GM11168 (cell line): Measurements from ENCODE around the gene ANKRD13D.

Experiments
- in situ Hi-C: fragments of 300-500 bp; cut with MboI; formaldehyde crosslinking; loops from one replicate; pipeline ENCODE4 v1.12.0; 2022; ENCODE audit warnings: low sequenced_read_pairs; ENCODE audit not compliant: unreplicated experiment

The ANKRD13D gene

DNA sequence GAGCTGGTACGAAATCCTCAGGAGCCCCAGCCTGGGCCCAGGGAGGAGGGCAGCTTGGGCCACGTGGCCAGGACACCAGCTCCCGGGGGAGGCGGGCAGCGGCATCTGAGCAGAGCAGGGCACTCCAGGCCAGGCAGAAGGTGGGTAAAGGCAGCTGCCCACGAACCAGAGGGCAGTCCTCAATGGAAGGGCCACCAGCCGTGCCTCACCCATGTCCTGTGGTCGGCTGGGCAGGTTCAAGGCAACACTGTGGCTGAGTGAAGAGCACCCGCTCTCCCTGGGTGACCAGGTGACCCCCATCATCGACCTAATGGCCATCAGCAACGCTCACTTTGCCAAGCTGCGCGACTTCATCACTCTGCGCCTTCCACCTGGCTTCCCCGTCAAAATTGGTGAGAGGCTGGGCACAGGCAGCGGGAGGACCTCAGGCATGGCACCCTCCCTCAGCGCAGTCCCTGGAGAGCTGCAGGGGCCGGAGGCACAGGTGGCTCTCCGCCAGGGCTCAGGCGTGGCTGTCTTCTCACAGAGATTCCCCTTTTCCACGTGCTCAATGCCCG lies 11.7 kb downstream of the ANKRD13D start:
- in situ Hi-C loops: no loop called here

DNA sequence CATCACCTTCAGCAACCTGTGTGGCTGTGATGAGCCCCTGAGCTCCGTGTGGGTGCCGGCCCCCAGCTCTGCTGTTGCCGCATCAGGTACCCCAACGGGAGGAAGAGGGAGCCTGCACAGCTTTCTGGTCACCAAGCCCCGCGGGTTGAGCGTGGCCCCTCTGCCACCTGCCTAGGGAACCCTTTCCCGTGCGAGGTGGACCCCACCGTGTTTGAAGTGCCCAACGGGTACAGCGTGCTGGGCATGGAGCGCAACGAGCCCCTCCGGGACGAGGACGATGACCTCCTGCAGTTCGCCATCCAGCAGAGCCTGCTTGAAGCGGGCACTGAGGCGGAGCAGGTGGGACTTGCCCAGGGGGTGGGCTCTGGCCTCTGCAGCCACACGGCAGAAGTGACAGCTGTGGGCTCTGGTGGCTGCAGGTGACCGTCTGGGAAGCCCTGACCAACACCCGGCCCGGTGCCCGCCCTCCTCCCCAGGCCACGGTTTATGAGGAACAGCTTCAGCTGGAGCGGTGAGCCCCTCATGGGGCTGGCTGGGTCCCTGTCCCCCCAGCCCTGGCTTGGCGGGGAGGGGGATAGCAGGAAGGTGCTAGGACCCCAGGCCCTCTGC lies 12.3 kb downstream of the ANKRD13D start:
- in situ Hi-C loops: no loop called here

DNA sequence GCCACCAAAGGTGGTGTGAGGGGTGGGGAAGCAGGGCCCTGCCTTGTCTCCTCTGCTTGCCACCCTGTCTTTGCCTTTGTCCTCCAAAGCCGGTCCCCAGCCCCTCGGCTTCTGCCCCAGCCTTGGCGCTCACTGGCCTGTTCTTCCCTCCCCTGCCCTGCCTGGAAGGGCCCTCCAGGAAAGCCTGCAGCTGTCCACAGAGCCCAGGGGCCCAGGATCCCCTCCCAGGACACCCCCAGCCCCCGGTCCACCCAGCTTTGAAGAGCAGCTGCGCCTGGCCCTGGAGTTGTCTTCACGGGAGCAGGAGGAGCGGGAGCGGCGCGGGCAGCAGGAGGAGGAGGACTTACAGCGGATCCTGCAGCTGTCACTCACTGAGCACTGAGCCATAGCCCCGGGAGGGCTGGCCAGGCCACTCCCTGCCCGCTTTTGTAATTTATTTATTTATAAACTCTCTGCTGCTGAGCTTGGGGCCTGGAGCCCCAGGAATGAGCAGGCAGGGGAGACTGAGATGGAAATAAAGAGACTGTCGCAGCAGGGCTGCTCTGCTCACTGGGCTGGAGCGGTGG lies 12.9 kb downstream of the ANKRD13D start:
- in situ Hi-C loops: no loop called here

DNA sequence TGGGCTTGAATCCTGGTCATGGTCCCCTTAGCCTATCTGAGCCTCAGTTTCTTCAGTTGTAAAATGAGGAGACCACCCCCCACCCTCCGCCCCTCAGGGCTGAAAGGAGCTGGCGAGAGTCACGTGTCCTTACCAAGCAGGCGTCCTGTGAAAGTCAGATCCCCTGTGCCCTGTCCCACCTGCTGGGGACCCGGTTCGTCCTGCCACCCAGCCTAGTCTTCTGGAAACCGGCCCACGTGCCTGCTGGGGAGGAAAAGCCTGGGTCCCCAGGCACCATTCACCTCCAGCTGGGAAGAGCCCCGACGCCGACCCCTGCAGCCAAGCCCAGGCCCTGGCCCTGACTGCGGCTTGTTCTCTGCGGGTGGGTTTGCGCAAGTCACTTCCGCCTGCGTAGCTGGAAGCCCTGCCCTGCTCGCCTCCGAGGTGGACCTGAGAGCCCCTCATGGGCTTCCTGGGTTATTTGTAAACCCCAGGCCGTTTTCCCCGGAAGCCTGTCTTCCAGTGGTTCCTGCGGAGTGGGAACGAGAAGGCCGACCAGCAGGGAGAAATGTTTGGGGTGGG lies 13.5 kb downstream of the ANKRD13D start:
- in situ Hi-C loops: no loop called here

DNA sequence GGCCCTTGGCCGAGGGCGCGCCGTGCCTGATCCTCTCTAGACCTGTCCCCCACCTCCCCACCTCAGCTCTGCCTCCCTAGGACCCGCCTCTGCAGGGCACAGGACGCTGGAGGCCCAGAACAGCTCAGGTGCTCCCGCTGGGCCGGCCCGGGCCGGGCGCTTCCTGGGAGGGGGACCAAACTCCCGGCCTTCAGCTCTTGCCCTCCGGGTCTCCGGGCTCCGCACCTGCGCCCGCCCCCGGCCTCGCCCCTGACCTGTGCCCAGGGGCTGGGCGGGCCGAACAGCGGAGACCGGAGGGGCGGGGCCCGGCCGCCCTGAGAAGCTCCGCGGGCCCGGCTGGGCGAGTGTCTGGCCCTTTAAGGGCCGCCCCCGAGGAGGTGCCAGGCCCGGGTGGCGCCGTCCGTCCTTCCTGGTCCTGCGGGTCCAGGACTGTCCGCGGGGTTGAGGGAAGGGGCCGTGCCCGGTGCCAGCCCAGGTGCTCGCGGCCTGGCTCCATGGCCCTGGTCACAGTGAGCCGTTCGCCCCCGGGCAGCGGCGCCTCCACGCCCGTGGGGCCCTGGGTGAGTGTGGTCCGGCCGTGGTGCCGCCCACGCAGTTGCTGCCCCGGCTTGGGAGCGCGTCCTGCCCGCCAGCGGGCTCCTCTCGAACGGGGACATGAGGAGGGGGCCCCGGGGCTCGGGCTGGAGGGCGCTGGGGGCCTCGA lies 14.2 kb downstream of the ANKRD13D start, which contains the start of gene SSH3:
Gene SSH3 (plus strand): TSS at position 399 of the 703 bp plus-strand sequence. CDS start 96 bp downstream, at position 495.
- in situ Hi-C loops: no loop called here

DNA sequence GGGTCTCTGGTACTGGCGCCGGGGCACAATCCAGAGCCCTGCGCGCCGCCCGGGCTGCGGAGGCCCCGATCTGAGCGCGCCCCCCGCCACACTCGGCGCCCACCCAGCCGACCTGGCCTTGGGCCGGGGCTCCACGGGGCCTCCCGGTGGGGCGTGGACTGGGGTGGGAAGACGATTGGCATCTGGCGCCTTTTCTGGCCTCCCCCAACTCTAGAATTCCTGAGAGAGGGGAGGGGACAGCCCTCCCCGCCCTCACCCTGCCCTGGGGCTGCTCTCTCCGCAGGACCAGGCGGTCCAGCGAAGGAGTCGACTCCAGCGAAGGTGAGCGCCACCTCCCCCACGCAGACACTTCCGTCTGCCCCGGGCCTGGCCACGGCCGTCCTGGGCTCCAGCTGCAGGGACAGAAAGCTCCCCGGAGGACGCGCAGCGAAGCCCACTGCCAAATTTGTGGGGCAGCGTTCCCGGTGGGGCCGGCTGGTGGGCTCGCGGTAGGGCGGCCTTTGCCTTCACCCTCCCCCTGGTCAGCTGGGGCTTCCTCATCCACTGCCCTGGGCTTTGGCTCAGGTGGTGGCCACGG lies 14.8 kb downstream of the ANKRD13D start:
- in situ Hi-C loops: no loop called here

DNA sequence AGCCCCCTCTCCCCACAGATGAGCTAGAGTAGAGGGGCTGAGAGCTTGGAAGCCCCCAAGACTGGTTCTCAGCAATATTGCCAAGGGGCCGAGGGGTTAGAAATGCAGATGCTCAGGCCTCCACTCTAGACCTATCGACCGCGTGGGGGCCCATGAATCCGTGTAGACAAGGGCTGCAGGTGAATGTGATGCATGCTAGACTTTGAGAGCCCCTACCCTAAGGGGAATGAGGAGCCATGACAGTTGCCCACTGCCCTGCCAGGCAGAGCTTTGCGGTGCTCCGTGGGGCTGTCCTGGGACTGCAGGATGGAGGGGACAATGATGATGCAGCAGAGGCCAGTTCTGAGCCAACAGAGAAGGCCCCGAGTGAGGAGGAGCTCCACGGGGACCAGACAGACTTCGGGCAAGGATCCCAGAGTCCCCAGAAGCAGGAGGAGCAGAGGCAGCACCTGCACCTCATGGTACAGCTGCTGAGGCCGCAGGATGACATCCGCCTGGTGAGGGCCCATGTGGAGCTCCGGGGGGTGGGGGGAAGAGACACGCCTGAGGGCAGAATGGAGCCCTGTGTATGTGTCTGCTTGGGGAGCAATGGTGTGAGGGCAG lies 15.5 kb downstream of the ANKRD13D start:
- in situ Hi-C loops: no loop called here

DNA sequence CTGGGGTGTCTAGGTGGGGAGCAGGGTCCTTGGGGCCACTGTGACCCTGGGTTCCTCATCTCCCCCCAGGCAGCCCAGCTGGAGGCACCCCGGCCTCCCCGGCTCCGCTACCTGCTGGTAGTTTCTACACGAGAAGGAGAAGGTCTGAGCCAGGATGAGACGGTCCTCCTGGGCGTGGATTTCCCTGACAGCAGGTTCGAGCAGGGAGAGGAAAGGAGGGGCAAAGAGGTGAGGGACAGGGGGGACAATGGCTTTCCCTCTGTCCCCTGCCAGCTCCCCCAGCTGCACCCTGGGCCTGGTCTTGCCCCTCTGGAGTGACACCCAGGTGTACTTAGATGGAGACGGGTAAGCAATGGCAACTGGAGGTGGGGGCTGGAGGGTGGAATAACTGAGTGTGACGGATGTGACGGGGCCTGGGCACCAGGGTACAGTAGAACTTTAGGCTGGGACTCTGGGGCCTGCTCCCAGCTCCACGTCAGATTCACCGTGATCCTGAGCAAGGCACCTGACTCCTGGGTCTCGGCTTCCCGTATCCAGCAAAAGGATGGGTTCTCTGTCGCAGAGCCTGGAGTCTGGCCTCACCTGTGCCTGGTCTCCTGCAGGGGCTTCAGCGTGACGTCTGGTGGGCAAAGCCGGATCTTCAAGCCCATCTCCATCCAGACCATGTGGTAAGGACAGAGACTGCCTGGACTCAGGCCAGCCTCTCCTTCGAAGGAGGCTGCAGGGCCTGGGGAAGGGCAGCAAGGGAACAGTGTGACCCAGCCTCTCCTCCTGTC lies 17.9 kb downstream of the ANKRD13D start:
- in situ Hi-C loops: no loop called here

DNA sequence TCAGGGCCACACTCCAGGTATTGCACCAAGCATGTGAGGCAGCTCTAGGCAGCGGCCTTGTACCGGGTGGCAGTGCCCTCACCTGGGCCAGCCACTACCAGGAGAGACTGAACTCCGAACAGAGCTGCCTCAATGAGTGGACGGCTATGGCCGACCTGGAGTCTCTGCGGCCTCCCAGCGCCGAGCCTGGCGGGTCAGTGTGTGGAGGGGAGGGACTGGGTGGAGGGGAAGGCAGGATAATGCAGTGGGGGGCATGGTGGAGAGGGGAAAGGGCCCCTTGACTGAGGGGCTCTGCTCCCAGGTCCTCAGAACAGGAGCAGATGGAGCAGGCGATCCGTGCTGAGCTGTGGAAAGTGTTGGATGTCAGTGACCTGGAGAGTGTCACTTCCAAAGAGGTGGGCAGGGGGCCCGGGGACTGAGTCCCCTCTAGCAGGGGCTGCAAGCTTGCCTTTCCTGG lies 18.5 kb downstream of the ANKRD13D start:
- in situ Hi-C loops: no loop called here

DNA sequence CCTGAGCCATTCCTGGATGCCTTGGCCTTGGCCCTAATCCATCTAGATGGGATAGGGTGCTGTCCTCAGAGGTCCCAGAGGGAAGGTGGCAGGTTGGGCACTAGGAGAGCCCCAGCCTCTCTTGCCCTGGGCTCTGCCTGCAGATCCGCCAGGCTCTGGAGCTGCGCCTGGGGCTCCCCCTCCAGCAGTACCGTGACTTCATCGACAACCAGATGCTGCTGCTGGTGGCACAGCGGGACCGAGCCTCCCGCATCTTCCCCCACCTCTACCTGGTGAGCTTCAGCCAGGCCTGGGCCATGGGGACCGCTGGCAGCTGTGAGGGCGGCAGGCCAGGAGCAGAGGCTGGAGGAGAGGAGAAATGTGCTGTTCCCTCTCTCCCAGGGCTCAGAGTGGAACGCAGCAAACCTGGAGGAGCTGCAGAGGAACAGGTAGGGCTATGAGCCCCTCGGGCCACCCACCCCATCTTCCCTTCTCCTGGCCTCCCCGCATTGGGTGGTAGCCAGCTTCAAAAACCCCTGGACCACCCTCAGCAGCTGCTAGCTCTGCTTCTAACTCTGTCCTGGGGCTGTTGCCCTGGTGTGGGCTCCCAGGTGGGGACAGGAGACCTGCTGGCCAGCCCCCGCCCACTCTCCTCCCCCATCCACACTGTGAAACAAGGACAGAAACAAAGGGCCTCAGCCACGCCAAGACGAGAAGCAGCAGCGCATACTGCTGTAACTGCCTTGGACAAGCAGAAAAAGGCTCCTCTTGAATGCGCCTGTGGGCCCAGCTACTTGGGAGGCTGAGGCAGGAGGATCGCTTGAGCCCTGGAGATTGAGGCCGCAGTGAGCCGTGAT lies 19.1 kb downstream of the ANKRD13D start:
- in situ Hi-C loops: no loop called here

DNA sequence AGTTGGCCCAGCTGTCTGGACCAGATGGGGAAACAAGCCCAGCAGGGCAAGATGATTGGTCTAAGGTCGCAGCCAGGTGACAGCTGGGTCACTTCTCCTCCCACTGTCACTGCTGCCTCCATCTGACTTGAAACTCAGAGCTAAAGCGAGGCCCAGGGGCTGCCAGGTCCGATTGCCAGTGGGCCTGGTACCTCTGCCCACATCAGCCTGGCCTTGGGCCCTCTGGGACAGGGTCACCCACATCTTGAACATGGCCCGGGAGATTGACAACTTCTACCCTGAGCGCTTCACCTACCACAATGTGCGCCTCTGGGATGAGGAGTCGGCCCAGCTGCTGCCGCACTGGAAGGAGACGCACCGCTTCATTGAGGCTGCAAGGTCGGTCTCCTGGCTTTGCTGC lies 20.1 kb downstream of the ANKRD13D start:
- in situ Hi-C loops: no loop called here

DNA sequence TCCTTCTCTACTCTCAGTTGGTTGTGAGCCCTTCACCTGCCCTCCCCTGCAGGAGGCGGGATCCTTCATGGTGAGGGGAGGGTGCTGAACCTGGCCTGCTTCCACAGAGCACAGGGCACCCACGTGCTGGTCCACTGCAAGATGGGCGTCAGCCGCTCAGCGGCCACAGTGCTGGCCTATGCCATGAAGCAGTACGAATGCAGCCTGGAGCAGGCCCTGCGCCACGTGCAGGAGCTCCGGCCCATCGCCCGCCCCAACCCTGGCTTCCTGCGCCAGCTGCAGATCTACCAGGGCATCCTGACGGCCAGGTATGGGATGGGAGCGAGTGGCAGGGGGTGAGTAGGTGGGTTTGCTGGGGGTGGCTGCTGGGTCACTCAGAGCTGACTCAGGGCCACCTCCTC lies 20.6 kb downstream of the ANKRD13D start:
- in situ Hi-C loops: no loop called here

DNA sequence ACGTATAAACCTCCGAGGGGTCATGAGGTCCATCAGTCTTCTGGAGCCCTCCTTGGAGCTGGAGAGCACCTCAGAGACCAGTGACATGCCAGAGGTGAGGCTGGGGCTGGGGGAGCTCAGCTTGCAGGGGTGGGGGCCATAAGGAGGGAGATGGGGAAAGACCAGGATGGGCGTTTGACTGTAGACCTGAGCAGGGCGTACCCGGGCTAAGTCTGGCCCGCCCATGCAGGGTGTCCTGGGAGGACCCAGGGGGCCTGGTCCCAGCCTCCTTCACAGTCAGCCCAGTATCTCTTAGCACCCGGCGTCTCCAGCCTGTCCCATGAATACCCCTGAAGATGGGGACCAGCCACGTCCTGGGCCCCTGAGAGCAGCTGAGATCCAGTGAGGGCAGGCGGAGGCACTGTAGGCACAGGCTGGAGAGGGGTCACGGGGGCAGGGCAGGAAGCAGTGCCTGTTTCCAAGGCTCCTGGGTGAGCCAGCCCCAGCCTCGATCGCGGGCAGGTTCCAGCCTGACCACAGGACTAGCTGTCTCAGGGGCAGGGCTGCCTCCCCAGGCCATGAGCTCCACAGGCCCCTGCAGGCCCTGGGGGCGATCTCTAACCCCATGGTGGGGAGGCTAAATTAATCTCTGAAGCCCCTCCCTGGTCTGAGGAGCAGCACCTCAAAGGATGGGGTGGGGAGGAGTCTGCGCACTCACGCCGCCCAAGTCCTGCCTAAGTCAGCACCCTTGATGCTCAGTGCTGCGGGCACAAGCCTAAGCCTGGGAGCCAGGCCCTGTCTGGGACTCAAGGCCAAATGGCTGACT lies 21.3 kb downstream of the ANKRD13D start:
- in situ Hi-C loops: no loop called here

DNA sequence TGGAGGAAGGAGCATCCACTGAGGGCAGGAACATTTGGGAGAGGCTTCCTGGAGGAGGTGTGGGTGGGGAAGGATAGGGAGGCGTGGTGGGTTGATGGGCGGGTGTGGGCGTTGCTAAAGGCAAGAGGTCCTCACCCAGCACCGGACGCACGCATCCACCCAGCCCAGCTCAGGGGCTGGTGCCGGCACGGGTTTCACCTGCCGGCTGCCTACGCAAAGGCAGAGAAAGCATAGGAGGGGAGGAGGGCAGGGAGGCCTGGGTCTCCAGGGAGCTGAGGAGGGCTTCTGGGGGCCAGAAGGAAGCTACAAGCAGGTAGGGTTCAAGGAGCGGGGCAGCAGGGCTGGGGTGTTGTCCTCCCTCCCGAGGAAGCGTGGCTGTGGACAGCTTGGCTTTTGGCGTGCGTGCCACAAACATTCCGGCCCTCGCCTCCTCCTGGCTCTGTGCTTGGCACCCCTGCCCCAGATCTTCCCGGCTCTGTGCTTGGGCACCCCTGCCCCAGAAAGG lies 22.0 kb downstream of the ANKRD13D start:
- in situ Hi-C loops: no loop called here

DNA sequence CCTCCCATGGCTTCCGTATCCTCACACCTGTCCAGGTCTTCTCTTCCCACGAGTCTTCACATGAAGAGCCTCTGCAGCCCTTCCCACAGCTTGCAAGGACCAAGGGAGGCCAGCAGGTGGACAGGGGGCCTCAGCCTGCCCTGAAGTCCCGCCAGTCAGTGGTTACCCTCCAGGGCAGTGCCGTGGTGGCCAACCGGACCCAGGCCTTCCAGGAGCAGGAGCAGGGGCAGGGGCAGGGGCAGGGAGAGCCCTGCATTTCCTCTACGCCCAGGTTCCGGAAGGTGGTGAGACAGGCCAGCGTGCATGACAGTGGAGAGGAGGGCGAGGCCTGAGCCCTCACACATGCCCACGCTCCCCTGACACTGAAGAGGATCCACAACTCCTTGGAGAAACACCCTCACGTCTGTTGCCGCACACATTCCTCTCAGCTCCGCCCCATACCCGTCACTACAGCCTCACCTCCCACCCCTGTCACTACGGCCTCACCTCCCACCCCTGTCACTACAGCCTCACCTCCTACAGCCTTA lies 22.5 kb downstream of the ANKRD13D start:
- in situ Hi-C loops: no loop called here

DNA sequence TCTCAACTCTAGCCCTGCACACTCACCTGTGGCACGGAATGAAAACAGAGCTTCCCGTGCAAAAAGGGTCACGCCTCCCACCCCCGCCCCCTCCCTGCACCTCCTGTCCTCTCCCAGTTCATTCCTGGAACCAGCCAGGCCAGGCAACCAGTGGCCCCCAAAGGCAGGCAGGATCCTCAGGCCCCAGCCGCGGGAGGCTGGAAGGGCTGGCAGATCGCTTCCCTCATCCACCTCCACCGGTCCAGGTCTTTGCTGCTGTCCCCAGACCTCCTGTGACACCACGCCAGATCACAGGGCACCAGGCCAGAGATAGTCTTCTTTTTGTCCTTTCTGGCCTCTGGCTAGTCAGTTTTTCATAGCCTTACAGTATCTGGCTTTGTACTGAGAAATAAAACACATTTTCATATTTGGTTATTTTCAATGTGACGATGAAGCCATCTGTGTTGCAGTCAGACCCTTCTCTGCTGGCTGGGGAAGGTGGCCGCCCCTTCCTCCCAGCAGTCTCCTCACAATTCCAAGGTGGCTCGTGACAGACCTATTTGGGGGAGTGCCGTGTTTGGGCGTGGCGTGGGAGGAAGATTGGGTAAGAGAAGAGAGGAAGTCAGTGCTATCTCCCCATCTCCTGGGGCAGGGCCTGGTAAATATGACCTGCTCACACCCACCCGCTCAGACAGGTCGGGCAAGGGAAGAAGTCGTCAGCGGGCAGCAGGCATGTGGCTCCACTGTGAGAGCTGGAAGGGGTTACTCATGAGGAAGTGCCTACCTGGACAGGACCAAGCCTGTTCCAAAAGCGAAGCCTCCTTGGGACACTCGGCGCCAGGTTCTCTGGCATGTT lies 23.3 kb downstream of the ANKRD13D start:
- in situ Hi-C loops: no loop called here
